Activated CD4-positive, alpha-beta T cell treated with anti-CD3 and anti-CD28 coated beads, Interleukin-2, Interleukin-6, amounts not matched to agents 100 ng/mL and 50 ng/mL, durations not matched to agents 16 hours and 8 hours (primary cell): ENCODE results near the gene SOX5.
"Not testable (repeated sequence)": the region's sequence is repeated elsewhere in the genome, so short reads cannot be mapped to it uniquely, and the experiment has no call there.

Experiments used
- DNase-seq: peaks from one replicate; pipeline ENCODE4 v3.0.0-alpha.2; 2020

Gene SOX5

GRCh38 chr12:23899434-23899833, 50.0 kb downstream of the SOX5 start:
- no peak for DNase-seq

GRCh38 chr12:23898121-23898520, 51.3 kb downstream of the SOX5 start:
- DNase-seq: no peak

- no peak for DNase-seq
These were observed 53.7 kb downstream of the SOX5 start for GRCh38 chr12:23895792-23896218.

GRCh38 chr12:23893611-23894010, 55.9 kb downstream of the SOX5 start:
- no peak for DNase-seq

- DNase-seq: no peak
These were observed 58.4 kb downstream of the SOX5 start for GRCh38 chr12:23891115-23891514.

- DNase-seq: no peak
These were observed 60.4 kb downstream of the SOX5 start for GRCh38 chr12:23889069-23889440.

GRCh38 chr12:23888396-23889068, 60.9 kb downstream of the SOX5 start:
- DNase-seq: no peak

- DNase-seq: no peak
These were observed 62.2 kb downstream of the SOX5 start for GRCh38 chr12:23887055-23887835.

- no peak for DNase-seq
These were observed 64.1 kb downstream of the SOX5 start for GRCh38 chr12:23885394-23885793.

- no peak for DNase-seq
These were observed 64.6 kb downstream of the SOX5 start for GRCh38 chr12:23884909-23885308.

- no peak for DNase-seq
These were observed 68.5 kb downstream of the SOX5 start for GRCh38 chr12:23880988-23881387.

GRCh38 chr12:23876618-23877017, 72.9 kb downstream of the SOX5 start:
- DNase-seq: not testable (repeated sequence)

GRCh38 chr12:23867794-23868193, 81.7 kb downstream of the SOX5 start:
- DNase-seq: no peak

- DNase-seq: no peak
These were observed 86.8 kb downstream of the SOX5 start for GRCh38 chr12:23862701-23863100.

- DNase-seq: no peak
These were observed 89.5 kb downstream of the SOX5 start for GRCh38 chr12:23860019-23860418.

GRCh38 chr12:23857178-23857577, 92.3 kb downstream of the SOX5 start:
- DNase-seq: no peak

GRCh38 chr12:23855813-23856212, 93.7 kb downstream of the SOX5 start:
- DNase-seq: no peak

- no peak for DNase-seq
These were observed 94.9 kb downstream of the SOX5 start for GRCh38 chr12:23854598-23854997.

GRCh38 chr12:23853640-23854039, 95.8 kb downstream of the SOX5 start:
- DNase-seq: no peak

GRCh38 chr12:23851602-23852001, 97.9 kb downstream of the SOX5 start:
- no peak for DNase-seq

- no peak for DNase-seq
These were observed 101.6 kb downstream of the SOX5 start for GRCh38 chr12:23847857-23848256.

GRCh38 chr12:23843958-23844357, 105.5 kb downstream of the SOX5 start:
- no peak for DNase-seq

- no peak for DNase-seq
These were observed 115.4 kb downstream of the SOX5 start for GRCh38 chr12:23834076-23834475.

- DNase-seq: no peak
These were observed 117.7 kb downstream of the SOX5 start for GRCh38 chr12:23831739-23832138.

- no peak for DNase-seq
These were observed 119.3 kb downstream of the SOX5 start for GRCh38 chr12:23830210-23830609.
